HPDE6-E6E7 (cell line): Measurements from ENCODE around the gene RTL9.
"Not testable (repeated sequence)": the region's sequence is repeated elsewhere in the genome, so short reads cannot be mapped to it uniquely, and the experiment has no call there.

Source experiments
- DNase-seq: peaks from one replicate; pipeline ENCODE4 v3.0.0; 2011; ENCODE audit warnings: missing footprints; ENCODE audit errors: extremely low spot score

The RTL9 gene

GRCh38 chrX:110358548-110358947 is at the start of gene RTL9:
Gene RTL9, plus strand, starts transcription at chrX:110358848. Its CDS starts 91,770 bp downstream, at chrX:110450618.
- no peak for DNase-seq

DNA sequence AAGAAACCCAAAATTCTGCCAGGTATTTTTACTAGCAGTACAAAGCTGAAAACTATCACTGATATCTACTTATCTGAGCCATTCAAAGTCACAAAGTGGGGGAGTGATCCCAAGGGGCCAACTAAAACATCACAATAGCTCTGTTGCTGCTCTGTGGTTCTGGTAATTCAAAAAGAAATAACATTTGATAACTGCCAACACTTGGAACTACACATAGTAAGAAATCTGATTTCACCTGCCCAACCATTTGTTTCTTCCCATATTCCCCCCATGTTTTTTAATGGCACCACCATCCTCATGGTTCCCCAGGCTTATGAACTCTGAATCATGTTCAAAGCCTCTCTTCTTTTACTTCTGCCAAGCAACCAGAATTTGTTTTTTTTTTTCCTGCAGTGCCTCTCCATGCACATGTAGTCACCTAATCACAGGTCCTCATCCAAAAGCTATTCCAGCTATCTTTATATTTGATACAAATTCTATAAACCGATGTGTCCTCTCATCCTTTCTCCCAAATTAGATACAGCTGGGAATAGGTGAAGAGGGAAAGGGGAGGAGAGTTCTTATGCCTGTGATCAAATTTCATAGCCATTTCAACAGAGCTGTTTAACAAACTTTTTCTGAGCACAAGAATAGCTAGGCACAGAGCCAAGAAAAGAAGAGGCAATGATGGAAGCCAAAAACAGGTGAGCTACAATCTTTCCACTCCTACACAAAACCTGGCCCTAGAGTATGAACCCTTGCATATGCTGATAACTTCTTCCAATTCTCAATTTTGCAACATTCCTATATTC is 48.5 kb upstream of the RTL9 start:
- DNase-seq, result no peak

GRCh38 chrX:110310896-110311295 is 47.8 kb upstream of the RTL9 start:
- DNase-seq, result no peak

GRCh38 chrX:110311437-110312230 is 47.0 kb upstream of the RTL9 start:
- DNase-seq, result no peak

- DNase-seq, result no peak
Observed at GRCh38 chrX:110315551-110315950, 43.1 kb upstream of the RTL9 start.

DNA sequence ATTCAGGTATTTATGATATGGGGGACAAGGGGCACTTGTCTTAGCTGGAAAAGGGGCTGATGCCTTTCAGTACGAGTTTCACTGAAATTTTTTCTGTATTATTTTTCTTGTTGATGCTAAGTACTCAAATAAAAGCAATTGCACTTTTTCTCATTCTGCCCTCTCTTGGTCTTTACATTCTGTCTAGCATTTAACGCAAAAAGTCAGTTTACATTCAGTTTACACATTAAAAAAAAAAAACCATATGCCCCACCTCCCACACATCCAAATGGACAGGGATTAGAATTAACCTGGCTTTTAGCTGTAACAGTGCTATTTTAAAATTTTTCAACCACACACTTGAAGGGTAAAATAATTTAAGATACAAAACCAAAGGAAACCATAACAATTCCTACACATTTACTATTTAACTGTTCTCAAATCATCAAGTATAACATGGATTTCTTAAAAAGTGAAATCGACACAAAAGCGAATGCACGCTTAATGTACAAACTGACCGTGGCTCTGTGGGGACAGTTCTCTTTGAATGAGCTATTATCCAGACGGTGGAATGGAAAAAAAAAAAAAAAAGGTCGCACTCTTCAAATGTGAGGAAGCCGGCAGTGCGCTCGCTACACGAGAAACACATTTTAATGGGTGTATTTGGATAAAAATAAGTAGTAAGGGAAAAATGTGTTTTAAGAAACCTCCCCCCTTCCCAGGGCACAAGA is 42.1 kb upstream of the RTL9 start:
- DNase-seq, result no peak

- peak; percentile 9 for DNase-seq
Observed at GRCh38 chrX:110317061-110317819, 41.4 kb upstream of the RTL9 start.

GRCh38 chrX:110317820-110318663 is 40.6 kb upstream of the RTL9 start, which contains the start of gene AMMECR1:
Gene AMMECR1, minus strand, starts transcription at chrX:110318085. Its CDS starts 14 bp downstream, at chrX:110318071.
- peak; percentile 43 for DNase-seq

DNA sequence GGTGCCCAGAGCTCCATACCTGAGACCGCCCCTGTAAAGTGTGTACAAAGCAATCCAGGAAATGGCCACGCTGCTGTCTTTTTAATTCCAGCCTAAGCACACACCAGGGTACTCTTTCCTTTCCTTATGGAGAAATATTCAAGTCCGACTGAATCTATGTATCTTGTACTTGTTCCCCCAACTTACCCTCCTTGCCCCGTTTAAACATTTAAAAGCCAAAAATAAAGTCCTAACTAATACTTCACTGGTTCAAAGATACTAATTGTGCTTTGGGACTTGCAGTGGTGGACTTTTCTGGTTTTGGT is 40.0 kb upstream of the RTL9 start:
- DNase-seq, result no peak

DNA sequence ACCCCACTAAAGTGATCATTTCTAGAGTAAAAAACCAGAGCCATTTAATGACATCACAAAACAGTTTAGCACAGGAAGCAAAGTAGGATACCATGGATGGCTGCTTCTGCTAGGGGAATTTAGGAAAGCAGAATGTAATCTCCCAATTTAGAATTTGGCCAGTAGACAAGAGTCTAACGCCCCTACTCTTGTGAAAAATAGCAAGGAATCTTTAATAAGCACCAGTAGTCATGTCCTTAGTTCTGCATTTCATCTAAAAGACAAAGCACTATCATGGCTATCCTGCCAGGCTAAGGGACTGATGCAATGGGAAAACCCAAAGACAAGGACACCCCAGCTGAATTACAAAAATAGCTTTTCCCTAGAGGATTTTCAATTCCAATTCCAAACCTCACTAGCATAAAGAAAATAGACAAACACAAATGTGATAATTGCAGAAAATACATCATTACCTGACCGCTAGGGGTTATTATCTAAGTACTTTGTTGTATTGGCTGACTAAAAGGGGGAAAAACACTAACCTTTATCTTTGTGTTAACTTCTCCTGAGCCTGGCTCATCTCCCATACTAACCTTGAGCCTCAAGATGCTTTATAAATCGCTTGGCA is 38.2 kb upstream of the RTL9 start:
- DNase-seq, result no peak

- DNase-seq, result no peak
Observed at GRCh38 chrX:110321081-110321480, 37.6 kb upstream of the RTL9 start.

DNA sequence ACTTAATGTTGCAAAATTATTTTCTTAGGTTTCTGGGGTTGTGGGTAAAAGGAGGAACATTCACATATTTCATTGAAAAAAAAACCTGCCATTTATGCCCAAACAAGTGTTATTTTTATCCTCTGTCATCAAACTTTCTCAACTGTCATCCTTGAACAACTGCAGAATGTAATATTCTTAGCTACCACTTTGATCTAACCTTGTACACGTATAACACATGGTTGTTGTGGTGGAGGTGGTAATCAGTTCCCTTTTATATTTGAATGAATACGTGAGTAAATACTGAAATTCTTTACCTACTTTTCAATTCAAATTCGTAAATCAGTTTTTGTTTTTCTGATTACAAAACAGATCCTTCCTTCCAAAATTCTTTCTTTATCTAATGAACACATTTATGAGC is 37.0 kb upstream of the RTL9 start:
- DNase-seq, result no peak

DNA sequence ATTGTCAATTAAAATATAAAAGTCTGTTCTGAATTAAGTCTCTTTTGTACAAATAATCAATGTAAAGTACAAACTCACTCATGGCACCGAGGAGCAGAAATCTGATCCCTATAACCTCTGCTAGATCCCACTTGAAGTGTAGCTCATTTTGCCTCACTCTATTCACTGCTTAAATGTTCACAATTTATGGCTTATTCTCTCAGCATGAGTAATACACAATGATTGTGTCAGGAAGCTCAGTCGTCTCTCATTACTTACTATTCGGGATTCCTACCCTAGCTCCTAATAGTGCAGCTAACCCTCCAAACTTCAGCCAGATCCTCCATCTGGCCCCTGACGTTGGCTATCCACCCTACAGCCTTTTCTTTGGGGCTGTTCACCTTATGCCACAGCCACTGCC is 36.0 kb upstream of the RTL9 start:
- no peak for DNase-seq

DNA sequence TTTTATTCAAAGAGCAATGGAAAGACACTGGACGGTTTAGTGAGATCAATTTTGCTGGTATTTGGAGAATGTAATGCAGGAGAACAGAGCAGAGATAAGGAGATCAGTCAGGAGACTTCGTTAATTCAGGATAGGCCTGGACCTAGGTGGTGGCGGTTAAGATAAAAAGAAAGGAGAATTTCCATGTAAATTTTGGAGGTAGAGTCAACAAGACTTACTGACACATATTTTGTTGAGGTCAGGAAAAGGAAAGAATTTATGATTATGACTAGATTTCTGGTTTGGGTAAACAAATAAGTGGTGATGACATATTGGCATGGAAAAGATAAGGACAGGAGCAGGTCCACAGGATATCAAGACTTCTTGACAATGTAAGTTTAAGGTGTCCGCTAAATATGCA is 31.9 kb upstream of the RTL9 start:
- no peak for DNase-seq

GRCh38 chrX:110327336-110327735 is 31.3 kb upstream of the RTL9 start:
- no peak for DNase-seq

- DNase-seq, result not testable (repeated sequence)
Observed at GRCh38 chrX:110328613-110329012, 30.0 kb upstream of the RTL9 start.

DNA sequence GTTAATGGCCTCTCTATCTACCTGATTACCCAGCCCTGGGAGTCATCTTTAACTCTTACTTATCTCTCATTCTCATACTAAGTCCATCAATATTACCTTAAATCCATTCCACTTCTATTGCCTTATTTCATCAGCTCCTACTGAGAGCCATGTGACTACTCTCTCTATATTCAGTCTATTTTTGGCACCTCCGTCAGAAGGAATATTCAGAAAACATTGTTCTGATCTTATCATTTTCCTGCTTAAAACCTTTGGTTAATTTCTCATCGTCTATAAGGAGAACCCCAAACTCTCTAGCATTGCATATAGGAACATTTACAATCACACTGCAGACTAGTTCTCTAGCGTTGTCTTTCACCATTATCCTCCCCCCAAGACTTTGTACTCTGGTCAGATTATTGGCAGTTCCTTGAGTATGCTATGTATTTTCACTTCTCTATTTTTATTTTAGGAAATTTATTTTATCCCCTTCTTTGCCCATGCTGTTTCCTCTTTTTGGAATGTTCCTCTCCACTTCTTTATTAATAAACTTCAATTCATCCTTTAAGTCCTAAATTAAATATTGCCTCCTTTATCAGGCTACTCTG is 27.1 kb upstream of the RTL9 start:
- no peak for DNase-seq

GRCh38 chrX:110333458-110333857 is 25.2 kb upstream of the RTL9 start:
- not testable (repeated sequence) for DNase-seq

GRCh38 chrX:110338935-110339334 is 19.7 kb upstream of the RTL9 start:
- DNase-seq, result no peak
